HFF-Myc (cell line): Measurements from ENCODE around the gene RASGEF1C.

Experiments
- DNase-seq: peaks from one replicate; pipeline ENCODE4 v3.0.0-alpha.2; 2011; ENCODE audit warnings: low read depth; ENCODE audit errors: extremely low read depth
- H3K4me3 ChIP-seq: replicated peaks from 2 replicates; pipeline ENCODE4 v1.5.1; 2011; ENCODE audit warnings: low read depth, mild to moderate bottlenecking, control low read depth, low read length
- TF ChIP-seq, protein P1 (sequence below): IDR thresholded peaks from 2 replicates; pipeline ENCODE4 v1.5.1; 2012; ENCODE audit warnings: mild to moderate bottlenecking, low read depth, low read length, control low read depth; ENCODE audit errors: missing control alignments

RASGEF1C gene

DNA sequence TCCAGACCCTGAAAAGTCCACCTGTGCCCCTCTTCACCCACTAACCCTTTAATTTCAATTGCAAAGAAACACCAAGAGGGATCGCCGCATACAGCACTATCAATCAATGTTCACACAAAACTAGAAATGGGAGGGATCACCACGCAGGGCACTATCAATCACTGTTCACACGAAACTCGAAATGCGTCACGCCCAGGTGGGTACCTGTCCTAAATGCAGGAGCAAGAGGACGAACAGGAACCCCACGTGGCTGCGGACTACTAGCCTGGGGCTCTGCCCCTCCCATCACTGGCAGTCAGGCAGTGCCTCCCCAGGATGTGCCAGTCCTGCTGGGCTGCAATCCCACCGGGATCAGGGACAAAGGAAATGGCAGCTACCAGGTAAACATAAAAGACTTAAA, 28.2 kb downstream of the RASGEF1C start:
- TF ChIP-seq, protein P1, sequence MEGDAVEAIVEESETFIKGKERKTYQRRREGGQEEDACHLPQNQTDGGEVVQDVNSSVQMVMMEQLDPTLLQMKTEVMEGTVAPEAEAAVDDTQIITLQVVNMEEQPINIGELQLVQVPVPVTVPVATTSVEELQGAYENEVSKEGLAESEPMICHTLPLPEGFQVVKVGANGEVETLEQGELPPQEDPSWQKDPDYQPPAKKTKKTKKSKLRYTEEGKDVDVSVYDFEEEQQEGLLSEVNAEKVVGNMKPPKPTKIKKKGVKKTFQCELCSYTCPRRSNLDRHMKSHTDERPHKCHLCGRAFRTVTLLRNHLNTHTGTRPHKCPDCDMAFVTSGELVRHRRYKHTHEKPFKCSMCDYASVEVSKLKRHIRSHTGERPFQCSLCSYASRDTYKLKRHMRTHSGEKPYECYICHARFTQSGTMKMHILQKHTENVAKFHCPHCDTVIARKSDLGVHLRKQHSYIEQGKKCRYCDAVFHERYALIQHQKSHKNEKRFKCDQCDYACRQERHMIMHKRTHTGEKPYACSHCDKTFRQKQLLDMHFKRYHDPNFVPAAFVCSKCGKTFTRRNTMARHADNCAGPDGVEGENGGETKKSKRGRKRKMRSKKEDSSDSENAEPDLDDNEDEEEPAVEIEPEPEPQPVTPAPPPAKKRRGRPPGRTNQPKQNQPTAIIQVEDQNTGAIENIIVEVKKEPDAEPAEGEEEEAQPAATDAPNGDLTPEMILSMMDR: no peak
- no peak for DNase-seq
- no peak overlapping the region for H3K4me3 ChIP-seq

GRCh38 chr5:180180421-180180820, 28.6 kb downstream of the RASGEF1C start:
- DNase-seq: no peak
- no peak overlapping the region for H3K4me3 ChIP-seq
- TF ChIP-seq, protein P1: no peak

- DNase-seq: no peak
- TF ChIP-seq, protein P1: no peak
- H3K4me3 ChIP-seq: no peak overlapping the region
Measured at GRCh38 chr5:180179442-180180420, 29.3 kb downstream of the RASGEF1C start.

GRCh38 chr5:180178531-180179441, 30.2 kb downstream of the RASGEF1C start:
- H3K4me3 ChIP-seq: no peak overlapping the region
- TF ChIP-seq, protein P1: no peak
- DNase-seq: no peak

DNA sequence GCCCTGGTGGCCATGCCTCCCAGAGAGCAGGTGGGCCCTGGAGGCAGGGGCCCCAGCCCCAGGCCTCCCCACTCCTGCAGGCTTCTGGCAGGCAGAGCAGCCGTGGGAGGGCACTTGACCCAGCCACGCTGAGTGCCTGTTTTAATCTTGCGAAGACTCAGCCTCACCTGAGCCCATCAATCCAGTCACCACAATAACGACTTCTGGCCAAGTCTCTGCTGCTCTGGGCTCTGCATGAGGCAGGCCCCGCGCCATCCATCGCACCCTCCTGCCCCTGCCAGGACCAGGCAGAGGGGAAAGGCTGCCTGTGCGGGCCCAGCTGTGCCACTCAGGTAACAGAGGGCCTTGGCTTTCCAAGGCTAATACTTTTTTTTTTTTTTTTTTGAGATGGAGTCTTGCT, 32.8 kb downstream of the RASGEF1C start:
- H3K4me3 ChIP-seq: no peak overlapping the region
- no peak for DNase-seq
- TF ChIP-seq, protein P1: no peak

DNA sequence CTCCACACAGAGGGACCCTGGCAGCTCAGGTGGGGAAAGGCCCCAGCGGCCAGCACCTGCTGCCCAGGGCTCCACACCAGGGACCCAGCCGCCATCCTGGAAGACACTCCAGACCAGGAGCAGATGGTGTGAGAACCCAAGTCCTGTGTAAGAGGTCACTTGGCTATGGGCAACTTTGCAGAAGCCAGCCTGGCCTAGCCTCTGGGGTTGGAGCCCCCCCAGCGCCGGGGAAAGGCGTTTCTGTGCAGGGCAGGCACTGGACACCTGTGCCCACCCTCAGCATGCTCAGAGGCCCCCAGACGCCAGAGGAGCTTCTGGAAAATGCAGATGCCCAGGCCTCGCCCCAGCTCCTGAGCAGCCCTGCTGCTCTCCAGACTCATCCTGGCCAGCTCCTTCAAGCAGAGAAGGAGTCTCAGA, 34.0 kb downstream of the RASGEF1C start:
- TF ChIP-seq, protein P1: no peak
- no peak overlapping the region for H3K4me3 ChIP-seq
- no peak for DNase-seq
